DOHH2 (cell line): ENCODE results near the gene PAQR5.

Source experiments
- EZH2phosphoT487 ChIP-seq: fragments of 200-600 bp; sonication (generic); IDR thresholded peaks from 2 replicates; pipeline ENCODE4 v1.6.1; 2017; ENCODE audit warnings: borderline replicate concordance, mild to moderate bottlenecking, antibody characterized with exemption, low read length, moderate library complexity, mixed read lengths
- TF ChIP-seq, protein P1 (sequence below): fragments of 200-600 bp; sonication (generic); IDR thresholded peaks from one replicate; pipeline ENCODE4 v1.5.1; 2014; ENCODE audit warnings: antibody characterized with exemption, mild to moderate bottlenecking, low read depth, low read length; ENCODE audit not compliant: poor library complexity, severe bottlenecking

DNA sequence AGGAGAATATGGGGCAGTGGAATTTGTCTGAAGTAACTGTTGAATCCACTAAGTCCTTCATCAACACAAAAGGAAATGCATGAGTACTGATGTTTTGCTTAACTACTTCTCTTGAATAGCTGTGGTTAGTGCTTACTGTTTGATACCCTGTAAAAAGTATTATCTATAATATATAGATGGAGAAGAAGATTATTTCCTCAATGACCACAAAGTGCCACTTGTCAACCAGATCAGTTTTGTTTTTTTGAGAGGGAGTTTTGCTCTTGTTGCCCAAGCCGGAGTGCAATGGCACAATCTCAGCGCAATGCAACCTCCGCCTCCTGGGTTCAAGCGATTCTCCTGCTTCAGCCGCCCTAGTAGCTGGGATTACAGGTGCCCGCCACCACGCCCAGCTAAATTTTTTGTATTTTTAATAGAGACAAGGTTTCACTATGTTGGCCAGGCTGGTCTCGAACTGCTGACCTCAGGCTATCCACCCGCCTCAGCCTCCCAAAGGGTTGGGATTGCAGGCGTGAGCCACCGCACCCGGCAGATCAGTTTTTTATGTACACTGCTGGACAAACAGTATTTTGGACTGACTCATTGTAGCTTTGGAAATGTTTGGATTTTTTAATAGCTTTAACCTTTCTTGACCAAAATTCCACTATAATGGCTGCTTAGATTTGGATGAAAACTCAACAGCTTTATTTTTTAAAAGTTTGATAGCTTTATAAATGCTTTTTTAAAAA lies 152.4 kb downstream of the PAQR5 start:
- TF ChIP-seq, protein P1, sequence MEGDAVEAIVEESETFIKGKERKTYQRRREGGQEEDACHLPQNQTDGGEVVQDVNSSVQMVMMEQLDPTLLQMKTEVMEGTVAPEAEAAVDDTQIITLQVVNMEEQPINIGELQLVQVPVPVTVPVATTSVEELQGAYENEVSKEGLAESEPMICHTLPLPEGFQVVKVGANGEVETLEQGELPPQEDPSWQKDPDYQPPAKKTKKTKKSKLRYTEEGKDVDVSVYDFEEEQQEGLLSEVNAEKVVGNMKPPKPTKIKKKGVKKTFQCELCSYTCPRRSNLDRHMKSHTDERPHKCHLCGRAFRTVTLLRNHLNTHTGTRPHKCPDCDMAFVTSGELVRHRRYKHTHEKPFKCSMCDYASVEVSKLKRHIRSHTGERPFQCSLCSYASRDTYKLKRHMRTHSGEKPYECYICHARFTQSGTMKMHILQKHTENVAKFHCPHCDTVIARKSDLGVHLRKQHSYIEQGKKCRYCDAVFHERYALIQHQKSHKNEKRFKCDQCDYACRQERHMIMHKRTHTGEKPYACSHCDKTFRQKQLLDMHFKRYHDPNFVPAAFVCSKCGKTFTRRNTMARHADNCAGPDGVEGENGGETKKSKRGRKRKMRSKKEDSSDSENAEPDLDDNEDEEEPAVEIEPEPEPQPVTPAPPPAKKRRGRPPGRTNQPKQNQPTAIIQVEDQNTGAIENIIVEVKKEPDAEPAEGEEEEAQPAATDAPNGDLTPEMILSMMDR: no peak
- no peak for TF ChIP-seq EZH2phosphoT487
